Right renal cortex interstitium (tissue), 3 donors: Measurements from ENCODE around the gene RXFP4. TPM values are rescaled to one million over a fixed set of nuclear protein-coding genes. Genes with fewer than 3 reads are reported as not detected.
A peak's percentile ranks its signal among the peaks of the same experiment; 100 is the strongest.
"Not testable (repeated sequence)": the region's sequence is repeated elsewhere in the genome, so short reads cannot be mapped to it uniquely, and the experiment has no call there.

Experiments
- DNase-seq, 3 donors: peaks; one replicate each; pipeline ENCODE4 v3.0.0-alpha.2; 2013; ENCODE audit warnings: low read depth in 3 of 3, low spot score in 2 of 3
- polyA plus RNA-seq, 3 donors: library from polyadenylated mRNA; unstranded; fragments of 120-200 nt; gene quantifications; one replicate each; pipeline ENCODE4 v1.2.1, GENCODE V29; 2013; ENCODE audit not compliant: insufficient read length in 3 of 3

The RXFP4 gene
- under 1 TPM in 1 of 3 donors, not detected in 2; 0.14 TPM for polyA plus RNA-seq

GRCh38 chr1:155940993-155941844 is at the start of gene RXFP4:
Gene RXFP4 (plus strand): TSS chr1:155941638. CDS start chr1:155941710, 72 bp downstream.
- DNase-seq, result no peak

- DNase-seq, result no peak
These were observed 48.6 kb upstream of the RXFP4 start for GRCh38 chr1:155892796-155893195.

GRCh38 chr1:155893389-155894142 is 47.9 kb upstream of the RXFP4 start:
- DNase-seq, result no peak

- not testable (repeated sequence) for DNase-seq
These were observed 45.8 kb upstream of the RXFP4 start for GRCh38 chr1:155895617-155896016.

GRCh38 chr1:155896476-155896875 is 45.0 kb upstream of the RXFP4 start:
- not testable (repeated sequence) for DNase-seq

- DNase-seq, result no peak
These were observed 43.7 kb upstream of the RXFP4 start for GRCh38 chr1:155897746-155898145.

- no peak for DNase-seq
These were observed 42.5 kb upstream of the RXFP4 start for GRCh38 chr1:155898888-155899287.

- DNase-seq, result no peak
These were observed 41.8 kb upstream of the RXFP4 start for GRCh38 chr1:155899683-155900082.

- no peak for DNase-seq
These were observed 41.3 kb upstream of the RXFP4 start for GRCh38 chr1:155900161-155900560.

- no peak for DNase-seq
These were observed 37.2 kb upstream of the RXFP4 start for GRCh38 chr1:155904261-155904660.

- no peak for DNase-seq
These were observed 31.5 kb upstream of the RXFP4 start for GRCh38 chr1:155909894-155910293.

- no peak for DNase-seq
These were observed 30.8 kb upstream of the RXFP4 start for GRCh38 chr1:155910621-155911121.

GRCh38 chr1:155911156-155912055 is 30.0 kb upstream of the RXFP4 start, which contains the start of gene RIT1:
Gene RIT1 (minus strand): TSS chr1:155911349. CDS start chr1:155910761, 588 bp downstream.
- DNase-seq, result peak; percentile 57 to 73 (median 71)

- no peak for DNase-seq
These were observed 29.3 kb upstream of the RXFP4 start for GRCh38 chr1:155912056-155912536.

GRCh38 chr1:155913969-155914757 is 27.3 kb upstream of the RXFP4 start:
- no peak for DNase-seq

GRCh38 chr1:155918660-155919059 is 22.8 kb upstream of the RXFP4 start:
- no peak for DNase-seq

- DNase-seq, result no peak
These were observed 21.6 kb upstream of the RXFP4 start for GRCh38 chr1:155919801-155920200.

GRCh38 chr1:155920717-155921116 is 20.7 kb upstream of the RXFP4 start:
- no peak for DNase-seq

GRCh38 chr1:155925506-155925905 is 15.9 kb upstream of the RXFP4 start:
- DNase-seq, result no peak
